H1 (cell line): ENCODE results near the gene CRYBG3. TPM values are rescaled to one million over a fixed set of nuclear protein-coding genes. Genes with fewer than 3 reads are reported as not detected.

Source experiments
- CTCF ChIA-PET: fragments of 300-600 bp; sonication (Branson Sonifier 250); formaldehyde crosslinking; loops from one replicate; lab custom pipeline; 2021; ENCODE audit not compliant: partially characterized antibody; lab: Charles Lee
- POLR2A ChIA-PET: fragments of 300-600 bp; sonication (Branson Sonifier 250); formaldehyde crosslinking; loops from one replicate; lab custom pipeline; 2021; ENCODE audit warnings: inconsistent platforms; ENCODE audit not compliant: partially characterized antibody; lab: Charles Lee
- DNase-seq, 2 experiments: peaks; one replicate each; pipeline versions ENCODE4 v3.0.0 to v3.0.0-alpha.2; 2010 to 2022; ENCODE audit warnings: low spot score in 2 of 2, low read depth in 1 of 2, mixed read lengths in 1 of 2
- FAIRE-seq: peaks from 2 replicates; lab custom pipeline; 2011; peaks lifted over from hg19 to GRCh38; lab: Jason Lieb, UNC
- H2AFZ ChIP-seq: 2 replicates; pipeline ENCODE4 v1.8.1; 2012; ENCODE audit warnings: low read length, inconsistent platforms
- H2AK5ac ChIP-seq: 2 replicates; pipeline ENCODE4 v1.6.1; 2013; ENCODE audit warnings: low read depth, low read length
- H2BK120ac ChIP-seq: replicated peaks from 2 replicates; pipeline ENCODE3; 2013; ENCODE audit warnings: low read depth, low read length, inconsistent platforms
- H2BK12ac ChIP-seq: 2 replicates; pipeline ENCODE4 v1.6.1; 2013; ENCODE audit warnings: low read depth, low read length
- H2BK15ac ChIP-seq: 2 replicates; pipeline ENCODE4 v1.6.1; 2013; ENCODE audit warnings: low read length
- H2BK20ac ChIP-seq: 2 replicates; pipeline ENCODE4 v1.6.1; 2013; ENCODE audit warnings: low read length
- H2BK5ac ChIP-seq: 2 replicates; pipeline ENCODE4 v1.6.1; 2013; ENCODE audit warnings: low read depth, low read length
- H3K14ac ChIP-seq: 2 replicates; pipeline ENCODE4 v1.6.1; 2013; ENCODE audit warnings: inconsistent platforms; ENCODE audit not compliant: insufficient read length
- H3K18ac ChIP-seq: 2 replicates; pipeline ENCODE4 v1.6.1; 2013; ENCODE audit warnings: low read length; ENCODE audit errors: extremely low read depth
- H3K23ac ChIP-seq: 2 replicates; pipeline ENCODE4 v1.6.1; 2013; ENCODE audit warnings: inconsistent platforms; ENCODE audit not compliant: insufficient read length
- H3K23me2 ChIP-seq: 2 replicates; pipeline ENCODE4 v1.6.1; 2013; ENCODE audit warnings: low read depth, low read length
- H3K27ac ChIP-seq: 2 replicates; pipeline ENCODE4 v1.6.1; 2011; ENCODE audit warnings: low read depth, low read length, inconsistent platforms
- H3K27me3 ChIP-seq, 4 experiments: replicated peaks in 1 of 4; 1 replicate in 1 of 4; 2 replicates in 3 of 4; pipeline versions ENCODE4 v1.6.1 to v1.8.1; 2011 to 2013; ENCODE audit warnings: low read length in 3 of 4, mild to moderate bottlenecking in 3 of 4, inconsistent platforms in 2 of 4, mixed read lengths in 2 of 4, moderate library complexity in 1 of 4; ENCODE audit not compliant: control insufficient read depth in 3 of 4, insufficient read depth in 3 of 4; ENCODE audit errors: extremely low read depth in 1 of 4
- H3K36me3 ChIP-seq, 4 experiments: 2 replicates each; pipeline versions ENCODE4 v1.6.1 to v1.8.1; 2011 to 2013; ENCODE audit warnings: mild to moderate bottlenecking in 4 of 4, low read length in 3 of 4, moderate library complexity in 2 of 4, control low read depth in 1 of 4, inconsistent platforms in 1 of 4; ENCODE audit not compliant: insufficient read depth in 4 of 4, control insufficient read depth in 2 of 4
- H3K4ac ChIP-seq: replicated peaks from 2 replicates; pipeline ENCODE3; 2013; ENCODE audit warnings: low read length, low read depth, mixed read lengths, inconsistent platforms; ENCODE audit not compliant: insufficient read length
- H3K4me1 ChIP-seq, 4 experiments: replicated peaks in 1 of 4; 1 replicate in 1 of 4; 2 replicates in 3 of 4; pipeline versions ENCODE4 v1.6.1 to v1.8.1; 2011 to 2013; ENCODE audit warnings: low read length in 3 of 4, inconsistent platforms in 2 of 4, mixed read lengths in 1 of 4; ENCODE audit not compliant: insufficient read depth in 4 of 4, control insufficient read depth in 3 of 4
- H3K4me2 ChIP-seq, 2 experiments: 2 replicates each; pipeline versions ENCODE4 v1.6.1 to v1.8.1; 2011 to 2013; ENCODE audit warnings: low read depth in 2 of 2, low read length in 2 of 2, control low read depth in 1 of 2, inconsistent platforms in 1 of 2, mild to moderate bottlenecking in 1 of 2; ENCODE audit not compliant: insufficient read depth in 1 of 2
- H3K4me3 ChIP-seq, 4 experiments: fragments of 200-600, 300-600 bp in 1 of 4; sonication (generic), shearing (Covaris generic), sonication (Bioruptor Twin) in 1 of 4; 2 replicates each; pipeline versions ENCODE4 v1.5.1 to v1.8.1; 2011 to 2016; ENCODE audit warnings: low read length in 4 of 4, low read depth in 3 of 4, control low read depth in 2 of 4, inconsistent platforms in 2 of 4, mild to moderate bottlenecking in 2 of 4, mixed read lengths in 1 of 4, moderate library complexity in 1 of 4; ENCODE audit not compliant: insufficient read depth in 2 of 4; ENCODE audit errors: extremely low read depth in 1 of 4
- H3K56ac ChIP-seq: replicated peaks from 2 replicates; pipeline ENCODE3; 2013; ENCODE audit warnings: low read depth, mild to moderate bottlenecking, mixed read lengths, low read length, inconsistent platforms; ENCODE audit not compliant: insufficient read length
- H3K79me1 ChIP-seq: 2 replicates; pipeline ENCODE4 v1.6.1; 2013; ENCODE audit warnings: low read depth, low read length, control low read depth
- H3K79me2 ChIP-seq, 2 experiments: 2 replicates each; pipeline versions ENCODE4 v1.6.1 to v1.8.1; 2012 to 2013; ENCODE audit warnings: low read length in 2 of 2, mild to moderate bottlenecking in 2 of 2, inconsistent platforms in 1 of 2; ENCODE audit not compliant: insufficient read depth in 2 of 2, control insufficient read depth in 1 of 2
- H3K9ac ChIP-seq, 4 experiments: replicated peaks in 1 of 4; 1 replicate in 1 of 4; 2 replicates in 3 of 4; pipeline versions ENCODE4 v1.6.1 to v1.8.1; 2011 to 2013; ENCODE audit warnings: low read depth in 3 of 4, low read length in 3 of 4, control low read depth in 2 of 4, mild to moderate bottlenecking in 2 of 4, moderate library complexity in 2 of 4, inconsistent platforms in 1 of 4; ENCODE audit errors: extremely low read depth in 1 of 4
- H3K9me3 ChIP-seq, 2 experiments: 2 replicates each; pipeline versions ENCODE4 v1.6.1 to v1.8.1; 2012 to 2013; ENCODE audit warnings: mild to moderate bottlenecking in 2 of 2, moderate library complexity in 2 of 2, control low read depth in 1 of 2, inconsistent platforms in 1 of 2, low read depth in 1 of 2, low read length in 1 of 2, mixed read lengths in 1 of 2; ENCODE audit not compliant: insufficient read depth in 2 of 2
- H4K20me1 ChIP-seq, 2 experiments: replicated peaks in 1 of 2; 2 replicates each; pipeline versions ENCODE3 to v1.8.1; 2011 to 2013; ENCODE audit warnings: inconsistent platforms in 2 of 2, low read length in 2 of 2, mild to moderate bottlenecking in 1 of 2; ENCODE audit not compliant: insufficient read depth in 2 of 2, control insufficient read depth in 1 of 2
- H4K5ac ChIP-seq: 2 replicates; pipeline ENCODE4 v1.6.1; 2013; ENCODE audit warnings: low read length, low read depth, mixed read lengths, inconsistent platforms; ENCODE audit not compliant: insufficient read length
- H4K8ac ChIP-seq: 2 replicates; pipeline ENCODE4 v1.8.0; 2013; ENCODE audit warnings: mild to moderate bottlenecking, moderate library complexity, low read length, inconsistent platforms; ENCODE audit not compliant: insufficient read depth; ENCODE audit errors: extremely low read depth
- H4K91ac ChIP-seq: replicated peaks from 2 replicates; pipeline ENCODE3; 2013; ENCODE audit warnings: low read length, mixed read lengths, inconsistent platforms; ENCODE audit not compliant: insufficient read length
- BACH1 ChIP-seq: IDR thresholded peaks from 2 replicates; pipeline ENCODE4 v1.6.1; 2012; ENCODE audit warnings: low read length, improper control_type of control experiment
- CHD1 ChIP-seq: IDR thresholded peaks from 2 replicates; pipeline ENCODE4 v1.6.1; 2012; ENCODE audit warnings: low read depth, low read length, improper control_type of control experiment
- JUND ChIP-seq: IDR thresholded peaks from 2 replicates; pipeline ENCODE4 v1.6.1; 2011; ENCODE audit warnings: mild to moderate bottlenecking, improper control_type of control experiment, low read length
- MAFK ChIP-seq: IDR thresholded peaks from 2 replicates; pipeline ENCODE4 v1.6.1; 2012; ENCODE audit warnings: low read depth, mild to moderate bottlenecking, improper control_type of control experiment, low read length
- RFX5 ChIP-seq: IDR thresholded peaks from 2 replicates; pipeline ENCODE4 v1.6.1; 2011; ENCODE audit warnings: low read depth, low read length, improper control_type of control experiment, borderline replicate concordance
- SP1 ChIP-seq: IDR thresholded peaks from 2 replicates; pipeline ENCODE4 v1.6.1; 2011; ENCODE audit warnings: low read depth, low read length
- TEAD4 ChIP-seq: IDR thresholded peaks from 2 replicates; pipeline ENCODE4 v1.6.1; 2012; ENCODE audit warnings: low read depth, low read length, inconsistent platforms, mixed read lengths
- USF2 ChIP-seq: IDR thresholded peaks from 2 replicates; pipeline ENCODE4 v1.6.1; 2011; ENCODE audit warnings: low read length, improper control_type of control experiment
- WGBS, 2 experiments: shearing (Covaris generic) in 1 of 2; methylation state at CpG; one replicate each; pipeline versions ENCODE4 v1.1.6 to v1.1.7; 2013 to 2015; ENCODE audit warnings: low lambda C conversion rate in 2 of 2, mixed read lengths in 2 of 2, inconsistent platforms in 1 of 2, low coverage in 1 of 2, missing lambda C conversion rate in 1 of 2; ENCODE audit not compliant: insufficient replicate concordance in 2 of 2, insufficient coverage in 1 of 2, insufficient read length in 1 of 2; ENCODE audit errors: extremely low coverage in 1 of 2, missing lambda C conversion rate in 1 of 2; 5-methylcytosine and 5-hydroxymethylcytosine counted together
- polyA plus RNA-seq, 7 experiments: library from polyadenylated mRNA; depleted of rRNA in 3 of 7; stranded (reverse) in 5 of 7; unstranded in 2 of 7; fragments of >200 nt in 5 of 7; fragments of 200-250 nt in 2 of 7; gene quantifications; 1 replicate in 5 of 7; 2 replicates in 1 of 7; 4 replicates in 1 of 7; pipeline versions ENCODE4 v1.2.1 to v1.2.3, GENCODE V29; 2011 to 2013; ENCODE audit warnings: missing spikeins in 2 of 7, mixed read lengths in 2 of 7
- total RNA-seq: library from RNA; stranded (reverse); fragmentation: NEBNext Ultra II Directional; extraction: Animal tissue kit (Norgen Biotek cat#: 25700); gene quantifications from 2 replicates; pipeline ENCODE4 v1.2.1, GENCODE V29; 2021

Gene CRYBG3
- total and polyA plus RNA-seq, 2 of the 8 experiments (the other 6 are each of a cell fraction or from before 2014, with no cell fraction given): 2.1 to 8.0 TPM

DNA sequence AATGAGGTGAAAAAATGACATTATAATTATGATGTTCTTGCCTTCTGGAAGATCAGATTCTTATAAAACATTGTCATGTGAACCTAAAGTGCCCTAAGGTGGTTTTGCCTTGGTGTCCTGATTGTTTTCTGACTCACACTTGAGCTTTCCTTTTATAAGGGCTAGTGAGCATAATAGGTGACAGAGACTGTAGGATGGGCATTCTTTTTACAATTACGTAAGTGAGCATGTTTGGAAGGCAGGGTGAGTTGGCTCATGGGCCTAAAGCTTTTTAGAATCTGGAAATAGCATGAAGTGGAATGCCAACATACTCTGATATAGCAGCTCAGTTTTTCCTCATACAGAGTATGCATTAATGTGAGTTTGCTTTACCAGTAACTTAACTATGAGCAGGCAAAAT lies 41.2 kb downstream of the CRYBG3 start:
- H3K9me3 ChIP-seq: no peaks in the 10 kb centered on the region
- no peak overlapping the region for H3K14ac ChIP-seq
- no peak overlapping the region for H2BK12ac ChIP-seq
- H3K4me1 ChIP-seq: no peaks in the 10 kb centered on the region
- H3K23ac ChIP-seq: no peak overlapping the region
- H2BK5ac ChIP-seq: no peak overlapping the region
- no peak overlapping the region for H3K4me2 ChIP-seq
- no peaks in the 10 kb centered on the region for H3K23me2 ChIP-seq
- H3K36me3 ChIP-seq: no peaks in the 10 kb centered on the region
- no peak for FAIRE-seq
- no peak overlapping the region for H2BK20ac ChIP-seq
- H4K8ac ChIP-seq: no peak overlapping the region
- H3K18ac ChIP-seq: no peak overlapping the region
- H3K79me2 ChIP-seq: 0 out of 4 replicates have a peak, but pooled peaks cover 0 to 8% of the 10 kb centered on the region in 2 experiments
- no peak overlapping the region for H3K9ac ChIP-seq
- peaks cover 0 to 1% of the 10 kb centered on the region in 2 experiments for H4K20me1 ChIP-seq
- no peak overlapping the region for H3K56ac ChIP-seq
- no peak overlapping the region for H4K5ac ChIP-seq
- DNase-seq: no peak
- ChIA-PET CTCF (no interaction called here), POLR2A (no interaction called here)
- H3K27ac ChIP-seq: no peak overlapping the region
- H3K27me3 ChIP-seq: peaks cover 0 to 1% (median 0%) of the 10 kb centered on the region in 4 experiments; a peak in 1 of 7 replicates
- H2AFZ ChIP-seq: no peak overlapping the region
- no peak overlapping the region for H3K4me3 ChIP-seq
- no peak overlapping the region for H2BK15ac ChIP-seq
- 100% methylated on average over 1 of the region's 1 CpG; no CpG with 5 or more reads in 1 of the 2 experiments for WGBS, 2 experiments
- H3K79me1 ChIP-seq: peaks cover 2% of the 10 kb centered on the region; the same call in 1 of the 2 replicates
- no peak overlapping the region for H4K91ac ChIP-seq
- H2AK5ac ChIP-seq: no peak overlapping the region
- H3K4ac ChIP-seq: no peak overlapping the region
- no peak overlapping the region for H2BK120ac ChIP-seq
- no peak for TF ChIP-seq SP1
- no peak for TF ChIP-seq MAFK
- TF ChIP-seq BACH1: no peak
- no peak for TF ChIP-seq CHD1
- no peak for TF ChIP-seq RFX5
- no peak for TF ChIP-seq TEAD4
- TF ChIP-seq USF2: no peak
- TF ChIP-seq JUND: no peak
